GM12865 (cell line): ENCODE measurements around the gene ALS2CL.

Experiments
- DNase-seq: peaks from one replicate; pipeline ENCODE4 v3.0.0; 2010; ENCODE audit warnings: low read depth
- H3K4me3 ChIP-seq: 2 replicates; pipeline ENCODE4 v1.5.1; 2011; ENCODE audit warnings: mild to moderate bottlenecking, low read depth, low read length, control low read depth
- TF ChIP-seq, protein P1 (sequence below): IDR thresholded peaks from 2 replicates; pipeline ENCODE4 v1.5.1; 2011; ENCODE audit warnings: low read length, control low read depth, low read depth, inconsistent platforms; ENCODE audit not compliant: insufficient read depth; ENCODE audit errors: missing control alignments

ALS2CL gene

DNA sequence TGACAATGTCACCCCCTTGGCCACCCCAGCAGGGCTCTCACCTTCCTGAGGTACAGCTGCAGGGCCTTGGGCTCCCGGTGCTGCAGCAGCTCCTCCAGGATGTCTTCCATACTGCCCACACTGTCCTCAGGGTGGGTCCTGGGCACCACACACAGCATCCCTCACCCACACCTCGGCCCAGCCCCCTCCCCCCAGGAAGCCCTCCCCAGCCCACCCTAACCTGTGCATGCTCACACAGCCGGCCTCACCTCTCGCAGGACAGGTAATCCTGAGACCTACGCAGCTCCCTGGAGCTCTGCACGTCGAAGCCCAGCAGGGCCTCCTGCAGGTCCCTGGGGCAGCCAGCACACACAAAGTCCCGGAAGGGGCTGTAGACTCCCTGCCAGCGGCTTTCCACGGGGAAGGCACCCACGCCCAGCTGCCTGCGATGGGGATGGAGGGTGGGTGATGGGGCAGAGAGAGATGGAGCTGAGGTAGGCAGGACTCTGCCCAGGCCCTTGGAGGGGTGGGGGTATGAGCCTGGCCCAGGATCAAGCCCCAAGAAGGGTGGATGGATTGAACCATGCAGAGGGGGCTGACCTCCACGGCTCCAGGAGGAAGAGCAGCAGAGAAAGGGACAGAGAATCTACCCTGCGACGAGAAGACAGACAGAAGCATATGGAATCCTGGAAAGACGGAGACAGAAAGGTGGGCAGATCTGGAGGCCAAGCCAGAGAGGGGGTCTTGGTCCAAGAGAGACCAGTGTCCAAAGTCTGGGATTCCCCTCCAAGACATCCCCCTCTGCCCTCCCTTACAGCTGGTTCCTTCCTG, 16.7 kb downstream of the ALS2CL start:
- TF ChIP-seq, protein P1, sequence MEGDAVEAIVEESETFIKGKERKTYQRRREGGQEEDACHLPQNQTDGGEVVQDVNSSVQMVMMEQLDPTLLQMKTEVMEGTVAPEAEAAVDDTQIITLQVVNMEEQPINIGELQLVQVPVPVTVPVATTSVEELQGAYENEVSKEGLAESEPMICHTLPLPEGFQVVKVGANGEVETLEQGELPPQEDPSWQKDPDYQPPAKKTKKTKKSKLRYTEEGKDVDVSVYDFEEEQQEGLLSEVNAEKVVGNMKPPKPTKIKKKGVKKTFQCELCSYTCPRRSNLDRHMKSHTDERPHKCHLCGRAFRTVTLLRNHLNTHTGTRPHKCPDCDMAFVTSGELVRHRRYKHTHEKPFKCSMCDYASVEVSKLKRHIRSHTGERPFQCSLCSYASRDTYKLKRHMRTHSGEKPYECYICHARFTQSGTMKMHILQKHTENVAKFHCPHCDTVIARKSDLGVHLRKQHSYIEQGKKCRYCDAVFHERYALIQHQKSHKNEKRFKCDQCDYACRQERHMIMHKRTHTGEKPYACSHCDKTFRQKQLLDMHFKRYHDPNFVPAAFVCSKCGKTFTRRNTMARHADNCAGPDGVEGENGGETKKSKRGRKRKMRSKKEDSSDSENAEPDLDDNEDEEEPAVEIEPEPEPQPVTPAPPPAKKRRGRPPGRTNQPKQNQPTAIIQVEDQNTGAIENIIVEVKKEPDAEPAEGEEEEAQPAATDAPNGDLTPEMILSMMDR = no peak
- DNase-seq = no peak
- H3K4me3 ChIP-seq = no peak overlapping the region

DNA sequence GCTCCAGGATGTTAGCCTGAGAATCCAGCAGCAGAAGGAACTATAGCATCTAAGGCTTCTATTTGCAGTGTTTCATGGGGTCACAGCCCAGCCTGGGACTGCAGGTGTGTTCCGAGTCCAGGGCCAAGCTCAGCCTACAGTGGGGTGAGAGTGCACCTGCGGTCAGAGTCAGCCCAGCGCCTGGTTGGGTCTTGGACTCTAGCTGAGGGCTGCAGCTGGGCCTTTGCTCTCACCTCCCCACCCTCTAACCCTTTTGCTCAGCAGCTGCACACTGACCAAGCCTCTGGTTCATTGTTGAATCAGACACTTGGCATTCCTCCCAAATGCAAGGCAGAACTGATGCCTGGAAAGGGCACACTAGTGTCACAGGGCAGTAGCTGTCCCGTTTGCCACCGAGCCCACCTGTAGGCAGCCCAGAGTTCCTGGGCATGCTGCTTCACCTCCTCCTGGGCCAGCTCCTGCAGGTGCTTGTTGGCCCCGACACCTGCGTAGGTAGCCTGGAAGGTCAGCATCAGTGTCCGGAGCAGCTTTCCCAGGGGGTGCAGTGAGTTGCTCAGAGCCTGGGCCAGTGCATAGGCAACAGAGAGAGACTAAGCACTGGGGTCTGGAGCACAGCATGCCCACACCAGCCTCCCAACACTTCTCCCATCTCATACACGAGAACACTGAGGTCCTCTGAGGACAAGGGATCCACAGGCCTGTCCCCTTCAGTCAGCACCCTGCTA, 17.5 kb downstream of the ALS2CL start:
- no peak for DNase-seq
- no peak overlapping the region for H3K4me3 ChIP-seq
- TF ChIP-seq, protein P1 = no peak

- TF ChIP-seq, protein P1 = no peak
- no peak overlapping the region for H3K4me3 ChIP-seq
- no peak for DNase-seq
Observed at GRCh38 chr3:46675426-46675825, 18.1 kb downstream of the ALS2CL start.

DNA sequence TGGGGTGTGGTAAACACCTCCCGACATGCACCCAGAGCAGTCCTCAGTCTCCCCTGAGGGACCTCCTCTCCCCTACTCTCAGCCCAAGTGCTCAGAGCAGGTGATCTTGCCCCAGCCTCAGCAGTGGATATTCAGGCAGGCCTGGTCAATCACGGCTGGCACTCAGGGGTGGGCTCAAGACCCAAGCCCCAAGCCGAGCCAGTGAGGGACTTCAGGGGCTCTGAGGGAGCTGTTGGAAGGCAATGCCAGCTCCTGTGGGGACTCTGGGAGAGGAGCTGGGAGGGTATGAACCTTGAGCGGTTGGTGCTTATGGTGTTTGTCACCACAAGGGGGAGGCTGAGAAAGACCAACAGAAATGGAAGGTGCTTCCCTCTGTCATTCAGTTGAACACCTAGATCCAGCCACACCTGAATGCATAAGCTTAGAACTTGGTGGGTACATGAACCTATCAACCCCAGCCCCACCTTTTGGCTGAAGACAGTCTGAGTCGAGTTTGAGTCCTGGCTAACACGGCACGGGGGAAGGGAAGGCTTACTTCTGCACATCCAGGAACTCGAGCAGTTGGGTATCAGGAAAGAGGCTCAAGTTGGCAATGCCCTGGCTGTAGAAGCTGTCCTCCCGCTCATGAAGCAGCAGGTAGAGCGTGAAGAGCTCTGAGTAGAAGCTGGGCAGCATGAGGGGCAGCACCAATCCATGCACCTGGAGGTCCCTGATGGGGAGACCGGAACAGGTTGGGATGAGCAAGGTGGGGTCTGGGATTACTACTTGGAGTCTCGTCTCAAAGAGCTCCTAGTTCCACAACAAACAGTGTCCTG, 19.2 kb downstream of the ALS2CL start:
- TF ChIP-seq, protein P1 = no peak
- no peak overlapping the region for H3K4me3 ChIP-seq
- DNase-seq = no peak

DNA sequence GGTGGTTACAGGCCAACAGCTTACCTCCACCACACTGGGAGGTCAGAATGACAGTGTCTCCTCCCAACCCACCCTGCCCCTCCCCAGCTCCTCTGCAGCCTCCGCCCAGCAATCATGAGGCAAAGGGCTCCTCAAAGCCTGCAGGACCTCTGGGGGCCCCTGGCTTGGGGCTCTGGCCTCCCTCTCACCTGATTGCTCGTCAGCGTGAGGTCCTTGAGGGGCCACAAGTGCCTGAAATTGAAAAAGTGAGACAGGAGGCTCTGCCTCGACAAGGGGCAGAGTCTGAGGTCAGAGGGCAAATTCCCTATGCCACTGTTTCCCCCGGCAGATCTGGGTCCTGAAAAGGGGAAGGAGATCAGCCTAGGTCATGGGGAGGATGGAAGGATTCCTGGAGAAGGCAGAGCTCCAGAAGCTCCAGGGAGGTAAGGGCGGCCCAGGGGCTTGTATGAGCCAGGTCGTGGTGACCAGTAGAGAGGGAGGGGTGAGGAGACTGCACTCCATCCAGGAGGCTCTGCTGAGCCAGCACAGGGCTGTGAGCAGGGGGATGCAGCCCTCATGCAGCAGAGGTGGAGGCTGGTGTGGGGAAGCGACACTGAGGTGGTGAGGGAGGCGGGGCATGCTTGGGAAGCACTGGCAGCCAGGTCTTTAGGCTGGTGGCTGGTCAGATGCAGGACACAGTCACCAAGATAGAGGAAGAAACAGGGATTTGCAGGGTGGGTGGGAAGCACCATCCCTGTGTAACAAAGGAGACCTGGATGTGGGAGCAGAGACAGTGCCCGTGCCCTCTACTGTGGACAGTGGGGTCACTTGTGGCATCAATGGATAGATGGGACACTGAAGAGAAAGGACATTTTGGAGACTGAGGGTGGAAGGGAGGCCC, 20.1 kb downstream of the ALS2CL start:
- TF ChIP-seq, protein P1 = no peak
- H3K4me3 ChIP-seq = no peak overlapping the region
- no peak for DNase-seq

GRCh38 chr3:46672349-46672695, 21.2 kb downstream of the ALS2CL start:
- DNase-seq = no peak
- TF ChIP-seq, protein P1 = no peak
- no peak overlapping the region for H3K4me3 ChIP-seq
